GM19372 (cell line): ENCODE results near the gene LIN52.

ENCODE experiments used
- ATAC-seq: cut with Tn5 transposase; IDR thresholded peaks from one replicate; pipeline ENCODE4 v1.9.1; 2021; ENCODE audit warnings: mild to moderate bottlenecking, low read depth, moderate library complexity; ENCODE audit not compliant: unreplicated experiment

LIN52 gene

GRCh38 chr14:74249433-74250375 lies 164.9 kb downstream of the LIN52 start:
- no peak for ATAC-seq
